Measurements from ENCODE around the gene PIP5K1B. TPM values are rescaled to one million over a fixed set of nuclear protein-coding genes. Genes with fewer than 3 reads are reported as not detected.

Gene PIP5K1B
- total RNA-seq, 1 experiment from 2014 or later = 0.20 TPM

DNA sequence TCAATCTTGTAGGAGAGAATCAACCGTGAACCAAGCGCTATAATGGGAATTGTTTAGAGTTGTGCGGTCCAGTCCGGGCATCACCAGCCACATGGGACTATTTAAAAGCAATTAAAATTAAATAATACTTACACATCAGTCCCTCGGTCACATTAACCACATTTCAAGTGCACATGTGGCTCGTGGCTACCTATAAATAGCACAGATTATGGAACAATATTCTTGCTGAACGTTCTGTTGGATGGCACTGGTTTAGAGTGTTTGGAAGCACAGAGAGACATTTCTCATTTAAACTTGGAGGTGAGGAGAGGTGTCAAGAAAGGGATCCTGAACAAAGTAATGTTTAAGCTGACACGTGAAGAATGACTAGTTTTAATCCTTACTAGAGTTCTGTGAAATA, 12.5 kb upstream of the PIP5K1B start:
- no TSS peak for BruUV-seq (replicated peaks)
- H3K27me3 ChIP-seq (ENCODE audit: insufficient read depth, low read length) = peaks cover 68% of the 10 kb centered on the region

More for the DNA sequence above, 12.5 kb upstream of the PIP5K1B start:
- H3K9me3 ChIP-seq (ENCODE audit: control insufficient read depth in 1 of 2, insufficient read depth in 1 of 2, low read depth in 1 of 2, low read length in 2 of 2) = no peaks in the 10 kb centered on the region
- ATAC-seq (no peak), DNase-seq (ENCODE audit: low read depth, low spot score) (no peak)
- H2AFZ ChIP-seq (ENCODE audit: low read depth, low read length, poor library complexity, severe bottlenecking) = no peak overlapping the region
- intact Hi-C loops (cut with micrococcal nuclease) = no loop called here
- H3K4me2 ChIP-seq (ENCODE audit: low read length) = no peak overlapping the region
- no peaks in the 10 kb centered on the region for H3K36me3 ChIP-seq (ENCODE audit: control insufficient read depth in 1 of 2, insufficient read depth in 2 of 2, low read length in 2 of 2)
- no peak for TF ChIP-seq ZFX (IDR thresholded peaks at IDR 0.05)
- TF ChIP-seq, protein P1, sequence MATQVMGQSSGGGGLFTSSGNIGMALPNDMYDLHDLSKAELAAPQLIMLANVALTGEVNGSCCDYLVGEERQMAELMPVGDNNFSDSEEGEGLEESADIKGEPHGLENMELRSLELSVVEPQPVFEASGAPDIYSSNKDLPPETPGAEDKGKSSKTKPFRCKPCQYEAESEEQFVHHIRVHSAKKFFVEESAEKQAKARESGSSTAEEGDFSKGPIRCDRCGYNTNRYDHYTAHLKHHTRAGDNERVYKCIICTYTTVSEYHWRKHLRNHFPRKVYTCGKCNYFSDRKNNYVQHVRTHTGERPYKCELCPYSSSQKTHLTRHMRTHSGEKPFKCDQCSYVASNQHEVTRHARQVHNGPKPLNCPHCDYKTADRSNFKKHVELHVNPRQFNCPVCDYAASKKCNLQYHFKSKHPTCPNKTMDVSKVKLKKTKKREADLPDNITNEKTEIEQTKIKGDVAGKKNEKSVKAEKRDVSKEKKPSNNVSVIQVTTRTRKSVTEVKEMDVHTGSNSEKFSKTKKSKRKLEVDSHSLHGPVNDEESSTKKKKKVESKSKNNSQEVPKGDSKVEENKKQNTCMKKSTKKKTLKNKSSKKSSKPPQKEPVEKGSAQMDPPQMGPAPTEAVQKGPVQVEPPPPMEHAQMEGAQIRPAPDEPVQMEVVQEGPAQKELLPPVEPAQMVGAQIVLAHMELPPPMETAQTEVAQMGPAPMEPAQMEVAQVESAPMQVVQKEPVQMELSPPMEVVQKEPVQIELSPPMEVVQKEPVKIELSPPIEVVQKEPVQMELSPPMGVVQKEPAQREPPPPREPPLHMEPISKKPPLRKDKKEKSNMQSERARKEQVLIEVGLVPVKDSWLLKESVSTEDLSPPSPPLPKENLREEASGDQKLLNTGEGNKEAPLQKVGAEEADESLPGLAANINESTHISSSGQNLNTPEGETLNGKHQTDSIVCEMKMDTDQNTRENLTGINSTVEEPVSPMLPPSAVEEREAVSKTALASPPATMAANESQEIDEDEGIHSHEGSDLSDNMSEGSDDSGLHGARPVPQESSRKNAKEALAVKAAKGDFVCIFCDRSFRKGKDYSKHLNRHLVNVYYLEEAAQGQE (IDR thresholded peaks at IDR 0.05; ENCODE audit: low read depth) = no peak
- no peak for TF ChIP-seq EGR1 (IDR thresholded peaks at IDR 0.05; ENCODE audit: low read depth)
- no peak for TF ChIP-seq ELF1 (IDR thresholded peaks at IDR 0.05; ENCODE audit: borderline replicate concordance, low read depth)
- no peak for TF ChIP-seq POLR2AphosphoS5 (IDR thresholded peaks at IDR 0.05; ENCODE audit: low read depth, low read length)
- TF ChIP-seq, protein P2, sequence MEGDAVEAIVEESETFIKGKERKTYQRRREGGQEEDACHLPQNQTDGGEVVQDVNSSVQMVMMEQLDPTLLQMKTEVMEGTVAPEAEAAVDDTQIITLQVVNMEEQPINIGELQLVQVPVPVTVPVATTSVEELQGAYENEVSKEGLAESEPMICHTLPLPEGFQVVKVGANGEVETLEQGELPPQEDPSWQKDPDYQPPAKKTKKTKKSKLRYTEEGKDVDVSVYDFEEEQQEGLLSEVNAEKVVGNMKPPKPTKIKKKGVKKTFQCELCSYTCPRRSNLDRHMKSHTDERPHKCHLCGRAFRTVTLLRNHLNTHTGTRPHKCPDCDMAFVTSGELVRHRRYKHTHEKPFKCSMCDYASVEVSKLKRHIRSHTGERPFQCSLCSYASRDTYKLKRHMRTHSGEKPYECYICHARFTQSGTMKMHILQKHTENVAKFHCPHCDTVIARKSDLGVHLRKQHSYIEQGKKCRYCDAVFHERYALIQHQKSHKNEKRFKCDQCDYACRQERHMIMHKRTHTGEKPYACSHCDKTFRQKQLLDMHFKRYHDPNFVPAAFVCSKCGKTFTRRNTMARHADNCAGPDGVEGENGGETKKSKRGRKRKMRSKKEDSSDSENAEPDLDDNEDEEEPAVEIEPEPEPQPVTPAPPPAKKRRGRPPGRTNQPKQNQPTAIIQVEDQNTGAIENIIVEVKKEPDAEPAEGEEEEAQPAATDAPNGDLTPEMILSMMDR (IDR thresholded peaks at IDR 0.05 in 2 of 3, conservative IDR thresholded peaks at IDR 0.05 in 1 of 3; ENCODE audit: borderline replicate concordance in 1 of 3, insufficient read depth in 1 of 3, low read depth in 2 of 3, low read length in 2 of 3) = no peak
- no peak for TF ChIP-seq SRF (IDR thresholded peaks at IDR 0.05; ENCODE audit: low read depth)
- TF ChIP-seq POLR2A (IDR thresholded peaks at IDR 0.05; ENCODE audit: borderline replicate concordance, extremely low read depth, insufficient read depth, insufficient read length) = no peak
- TF ChIP-seq, protein P3, sequence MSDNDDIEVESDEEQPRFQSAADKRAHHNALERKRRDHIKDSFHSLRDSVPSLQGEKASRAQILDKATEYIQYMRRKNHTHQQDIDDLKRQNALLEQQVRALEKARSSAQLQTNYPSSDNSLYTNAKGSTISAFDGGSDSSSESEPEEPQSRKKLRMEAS (IDR thresholded peaks at IDR 0.05) = no peak
- TF ChIP-seq TCF7L2 (IDR thresholded peaks at IDR 0.05; ENCODE audit: borderline replicate concordance, extremely low read depth, insufficient read depth, insufficient read length) = no peak
- TF ChIP-seq EZH2 (IDR thresholded peaks at IDR 0.05) = no peak
- TF ChIP-seq CEBPB (IDR thresholded peaks at IDR 0.05; ENCODE audit: low read depth) = no peak
- H3K4me1 ChIP-seq (ENCODE audit: control insufficient read depth in 1 of 2, insufficient read depth in 2 of 2, low read length in 2 of 2) = peaks cover 5% of the 10 kb centered on the region in 2 experiments; a peak in 2 of 4 replicates
- ChIA-PET CTCF (no interaction called here), POLR2A (no interaction called here), RAD21 (ENCODE audit: low non-redundant PET in 1 of 2, low total read pairs in 2 of 2, uncharacterized antibody in 2 of 2, unreplicated experiment in 2 of 2) (no interaction called here)
- no peaks in the 10 kb centered on the region for H3K9me2 ChIP-seq (ENCODE audit: insufficient read depth)
- no peaks in the 10 kb centered on the region for H3K79me2 ChIP-seq (ENCODE audit: insufficient read depth, low read length)
- H3K27ac ChIP-seq (ENCODE audit: low read depth, low read length) = no peak overlapping the region
- H3K9ac ChIP-seq (ENCODE audit: low read length) = no peak overlapping the region
- H3K4me3 ChIP-seq (replicated peaks in 1 of 2; ENCODE audit: low read depth in 1 of 2, low read length in 2 of 2) = no peak overlapping the region
- H4K20me1 ChIP-seq (ENCODE audit: insufficient read depth) = no peaks in the 10 kb centered on the region

Measured in HCT116 (cell line).